GM21528 (cell line): Measurements from ENCODE around the gene HCN2.
"Not testable (repeated sequence)": the region's sequence is repeated elsewhere in the genome, so short reads cannot be mapped to it uniquely, and the experiment has no call there.

Experiments used
- ATAC-seq: cut with Tn5 transposase; IDR thresholded peaks from one replicate; pipeline ENCODE4 v1.9.1; 2021; ENCODE audit warnings: mild to moderate bottlenecking, moderate library complexity; ENCODE audit not compliant: unreplicated experiment, low FRiP score

The HCN2 gene

DNA sequence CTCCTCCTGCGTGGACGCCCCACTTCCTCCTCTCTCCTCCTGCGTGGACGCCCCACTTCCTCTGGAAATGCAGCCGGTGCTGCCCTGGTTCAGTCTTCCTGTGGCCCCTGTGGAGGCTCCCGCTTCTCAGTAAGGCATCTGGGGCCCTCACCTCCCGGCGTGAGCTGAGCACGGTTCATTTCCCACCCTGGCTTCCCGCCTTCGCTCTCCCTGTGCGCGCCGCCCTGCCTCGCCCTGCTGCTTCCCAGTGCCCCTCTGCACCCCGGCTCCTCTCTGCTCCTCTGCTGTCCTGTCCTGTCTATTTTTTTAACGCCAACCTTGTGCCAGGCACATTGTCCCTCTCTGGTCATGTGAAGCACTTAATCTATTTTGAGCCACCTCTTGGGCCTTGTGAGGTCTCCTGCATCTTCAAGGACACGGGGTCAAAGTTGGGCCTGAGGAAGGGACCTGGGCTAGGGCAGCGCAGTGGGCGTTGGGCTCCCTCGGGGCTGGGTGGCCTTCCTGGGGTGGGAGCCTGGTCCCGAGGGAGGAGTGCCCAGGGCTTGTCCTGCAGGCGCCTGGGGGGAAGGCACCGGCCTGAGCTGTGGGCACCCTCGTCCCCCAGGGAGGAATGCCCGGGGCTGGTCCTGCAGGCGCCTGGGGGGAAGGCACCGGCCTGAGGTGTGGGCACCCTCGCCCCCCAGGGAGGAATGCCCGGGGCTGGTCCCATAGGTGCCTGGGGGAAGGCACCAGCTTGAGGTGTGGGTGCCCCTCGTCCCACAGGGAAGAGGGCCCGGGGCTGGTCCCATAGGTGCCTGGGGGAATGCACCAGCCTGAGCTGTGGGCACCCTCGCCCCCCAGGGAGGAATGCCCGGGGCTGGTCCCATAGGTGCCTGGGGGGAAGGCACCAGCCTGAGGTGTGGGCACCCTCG is 13.0 kb downstream of the HCN2 start:
- no peak for ATAC-seq

DNA sequence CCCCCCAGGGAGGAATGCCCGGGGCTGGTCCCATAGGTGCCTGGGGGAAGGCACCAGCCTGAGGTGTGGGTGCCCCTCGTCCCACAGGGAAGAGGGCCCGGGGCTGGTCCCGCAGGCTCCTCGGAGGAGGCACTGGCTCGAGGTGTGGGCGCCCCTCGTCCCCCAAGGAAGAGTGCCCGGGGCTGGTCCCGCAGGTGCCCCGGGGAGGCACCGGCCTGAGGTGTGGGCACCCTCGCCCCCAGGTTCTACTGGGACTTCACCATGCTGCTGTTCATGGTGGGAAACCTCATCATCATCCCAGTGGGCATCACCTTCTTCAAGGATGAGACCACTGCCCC is 13.6 kb downstream of the HCN2 start:
- ATAC-seq, result not testable (repeated sequence)

DNA sequence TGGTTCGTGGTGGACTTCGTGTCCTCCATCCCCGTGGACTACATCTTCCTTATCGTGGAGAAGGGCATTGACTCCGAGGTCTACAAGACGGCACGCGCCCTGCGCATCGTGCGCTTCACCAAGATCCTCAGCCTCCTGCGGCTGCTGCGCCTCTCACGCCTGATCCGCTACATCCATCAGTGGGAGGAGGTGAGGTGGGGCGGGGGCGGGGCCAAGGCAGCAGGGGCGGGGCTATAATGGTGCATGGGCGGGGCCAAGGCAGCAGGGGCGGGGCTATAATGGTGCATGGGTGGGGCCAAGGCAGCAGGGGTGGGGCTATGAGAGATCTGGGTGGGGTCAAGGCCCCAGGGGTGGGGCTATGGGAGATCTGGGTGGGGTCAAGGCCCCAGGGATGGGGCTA is 14.1 kb downstream of the HCN2 start:
- not testable (repeated sequence) for ATAC-seq

DNA sequence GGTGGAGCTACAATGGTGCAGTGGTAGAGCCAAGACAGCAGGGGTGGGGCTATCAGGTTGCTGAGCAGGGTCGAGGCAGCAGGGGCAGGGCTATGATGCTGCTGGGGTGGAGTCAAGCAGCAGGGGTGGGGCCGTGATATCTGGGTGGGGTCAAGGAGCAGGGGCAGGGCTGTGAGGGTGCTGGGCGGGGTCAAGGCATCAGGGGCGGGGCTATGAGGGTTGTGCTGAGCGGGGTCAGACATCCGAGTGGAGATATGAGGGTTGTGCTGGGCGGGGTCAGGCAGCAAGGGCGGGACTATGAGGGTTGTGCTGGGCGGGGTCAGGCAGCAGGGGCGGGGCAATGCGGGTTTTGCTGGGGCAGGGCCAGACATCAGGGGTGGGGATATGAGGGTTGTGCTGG is 14.7 kb downstream of the HCN2 start:
- ATAC-seq, result no peak

DNA sequence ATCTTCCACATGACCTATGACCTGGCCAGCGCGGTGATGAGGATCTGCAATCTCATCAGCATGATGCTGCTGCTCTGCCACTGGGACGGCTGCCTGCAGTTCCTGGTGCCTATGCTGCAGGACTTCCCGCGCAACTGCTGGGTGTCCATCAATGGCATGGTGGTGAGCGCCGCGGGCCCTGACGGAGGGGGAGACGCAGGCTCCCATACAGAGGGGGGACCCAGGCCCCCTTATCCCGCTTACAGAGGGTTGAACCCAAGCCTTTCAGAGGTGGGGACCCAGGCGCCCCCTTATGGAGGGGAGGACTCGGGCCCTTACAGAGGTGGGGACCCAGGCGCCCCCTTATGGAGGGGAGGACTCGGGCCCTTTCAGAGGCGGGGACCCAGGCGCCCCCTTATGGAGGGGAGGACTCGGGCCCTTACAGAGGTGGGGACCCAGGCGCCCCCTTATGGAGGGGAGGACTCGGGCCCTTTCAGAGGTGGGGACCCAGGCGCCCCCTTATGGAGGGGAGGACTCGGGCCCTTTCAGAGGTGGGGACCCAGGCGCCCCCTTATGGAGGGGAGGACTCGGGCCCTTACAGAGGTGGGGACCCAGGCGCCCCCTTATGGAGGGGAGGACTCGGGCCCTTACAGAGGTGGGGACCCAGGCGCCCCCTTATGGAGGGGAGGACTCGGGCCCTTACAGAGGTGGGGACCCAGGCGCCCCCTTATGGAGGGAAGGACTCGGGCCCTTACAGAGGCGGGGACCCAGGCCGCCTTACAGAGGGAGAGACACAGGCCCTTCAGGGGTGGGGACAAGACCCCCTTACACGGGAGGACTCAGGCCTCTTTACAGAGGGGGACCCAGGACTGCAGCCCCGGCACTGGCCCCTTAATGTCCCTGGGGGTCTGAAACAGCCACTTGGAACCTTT is 15.6 kb downstream of the HCN2 start:
- ATAC-seq, result not testable (repeated sequence)

DNA sequence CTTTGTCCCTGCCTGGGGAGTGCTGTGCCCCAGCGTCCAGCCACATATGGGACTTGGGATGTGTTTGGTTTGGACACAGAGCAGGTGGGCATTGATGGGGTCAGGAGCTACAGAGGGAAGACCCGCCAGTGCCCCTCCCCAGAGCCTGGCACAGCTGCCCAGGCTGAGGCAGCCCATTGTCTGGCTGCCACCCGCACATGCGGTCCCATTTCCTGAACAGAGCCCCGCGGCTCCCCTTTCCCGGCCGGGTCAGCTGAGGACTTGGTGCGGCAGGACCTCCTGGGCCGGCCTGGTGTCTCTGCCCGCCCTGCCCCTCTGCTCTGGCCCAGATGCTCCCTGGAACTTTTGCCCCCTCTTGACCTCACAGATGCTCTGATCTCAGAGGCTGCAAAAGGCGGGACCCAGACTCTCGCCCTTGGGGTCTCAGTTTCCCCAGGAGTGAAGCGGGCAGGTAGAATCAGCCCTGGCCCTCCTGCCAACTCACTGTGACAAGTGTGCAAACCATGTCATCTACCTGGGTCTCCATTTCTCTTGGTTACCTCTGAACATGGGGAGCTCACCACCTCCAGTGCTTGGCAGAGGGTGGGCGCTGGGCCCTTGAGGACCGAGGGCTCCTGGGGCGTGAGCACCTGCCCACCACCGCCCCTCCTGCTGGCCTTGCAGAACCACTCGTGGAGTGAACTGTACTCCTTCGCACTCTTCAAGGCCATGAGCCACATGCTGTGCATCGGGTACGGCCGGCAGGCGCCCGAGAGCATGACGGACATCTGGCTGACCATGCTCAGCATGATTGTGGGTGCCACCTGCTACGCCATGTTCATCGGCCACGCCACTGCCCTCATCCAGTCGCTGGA is 17.8 kb downstream of the HCN2 start:
- ATAC-seq, result no peak

DNA sequence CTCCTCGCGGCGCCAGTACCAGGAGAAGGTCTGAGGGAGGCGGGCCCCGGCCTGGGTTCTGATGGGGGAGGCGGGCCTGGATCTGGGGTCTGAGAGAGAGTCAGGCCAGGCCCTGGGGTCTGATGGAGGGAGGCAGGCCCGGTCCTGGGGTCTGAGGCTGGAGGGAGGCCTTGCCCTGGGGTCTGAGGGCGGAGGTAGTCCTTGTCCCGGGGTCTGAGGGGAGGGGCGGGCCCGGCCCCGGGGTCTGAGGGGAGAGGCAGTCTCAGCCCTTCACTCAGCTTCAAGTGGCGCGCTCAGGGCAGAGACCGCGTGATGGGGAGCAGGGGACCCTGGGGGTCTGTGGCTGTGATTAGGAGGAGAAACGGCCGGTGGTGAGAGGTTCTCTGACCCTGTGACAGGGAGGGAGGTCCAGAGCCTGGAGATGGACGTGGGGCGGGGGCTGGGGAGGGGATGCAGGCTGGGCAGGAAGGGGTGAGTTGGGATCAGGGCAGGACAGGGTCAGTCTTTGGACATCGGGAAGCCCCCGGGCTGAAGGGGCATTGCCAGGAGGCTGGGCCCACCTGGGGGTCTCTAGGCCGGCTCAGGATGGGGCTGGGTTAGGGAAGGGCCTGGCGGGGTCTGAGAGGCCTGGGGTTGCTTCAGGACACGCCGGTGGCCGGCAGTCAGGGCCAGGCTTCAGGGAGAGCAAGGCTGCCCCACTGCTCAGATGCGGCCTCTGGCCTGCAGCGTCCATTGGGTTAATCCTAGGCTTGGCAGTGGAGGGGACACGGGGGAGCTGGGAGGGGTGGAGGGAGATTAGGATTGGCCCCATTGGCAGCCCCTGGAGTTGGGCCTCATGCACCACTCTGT is 18.7 kb downstream of the HCN2 start:
- no peak for ATAC-seq

DNA sequence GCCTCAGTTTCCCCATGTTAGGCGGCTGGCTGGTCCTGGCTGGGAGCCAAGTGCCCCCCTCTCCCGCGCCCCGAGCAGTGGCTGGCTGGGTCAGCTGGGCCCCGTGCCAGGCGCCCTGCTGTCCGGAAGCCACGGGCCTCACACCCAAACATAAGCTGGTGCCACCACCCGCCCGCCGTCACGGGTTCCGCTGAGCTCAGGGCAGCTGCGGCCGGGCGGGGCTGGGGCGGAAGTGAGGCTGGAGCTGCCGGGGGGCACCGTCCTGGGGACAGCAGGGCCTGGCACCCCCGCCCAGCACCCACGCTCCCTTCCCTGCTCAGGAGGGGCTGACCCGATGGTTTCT is 19.3 kb downstream of the HCN2 start:
- ATAC-seq, result no peak

DNA sequence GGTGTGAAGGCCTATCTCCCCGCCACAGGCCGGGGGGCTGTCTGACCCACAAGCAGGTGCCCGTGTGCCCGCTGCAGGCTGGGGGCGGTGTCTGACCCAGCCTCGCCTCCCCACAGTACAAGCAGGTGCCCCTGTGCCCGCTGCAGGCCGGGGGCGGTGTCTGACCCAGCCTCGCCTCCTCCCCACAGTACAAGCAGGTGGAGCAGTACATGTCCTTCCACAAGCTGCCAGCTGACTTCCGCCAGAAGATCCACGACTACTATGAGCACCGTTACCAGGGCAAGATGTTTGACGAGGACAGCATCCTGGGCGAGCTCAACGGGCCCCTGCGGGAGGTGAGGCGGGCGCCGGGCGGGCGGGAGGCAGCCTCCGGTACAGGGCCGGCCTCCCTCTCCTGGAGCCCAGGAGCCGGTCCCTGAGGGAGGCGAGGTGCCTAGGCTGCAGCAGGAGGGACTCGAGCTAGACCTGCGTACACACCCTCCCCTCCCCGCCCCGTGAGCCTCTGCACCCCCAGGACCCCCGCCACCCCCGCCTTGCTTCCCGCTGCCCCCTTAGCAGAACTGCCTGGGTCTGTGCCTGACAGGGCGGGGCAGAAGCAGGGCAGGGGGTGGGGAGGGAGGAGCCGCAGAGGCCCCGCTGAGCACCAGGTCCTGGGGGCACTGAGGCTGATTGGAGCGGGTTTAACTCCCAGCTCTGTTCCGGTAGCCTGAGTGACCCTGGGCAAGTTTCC is 20.6 kb downstream of the HCN2 start:
- no peak for ATAC-seq

DNA sequence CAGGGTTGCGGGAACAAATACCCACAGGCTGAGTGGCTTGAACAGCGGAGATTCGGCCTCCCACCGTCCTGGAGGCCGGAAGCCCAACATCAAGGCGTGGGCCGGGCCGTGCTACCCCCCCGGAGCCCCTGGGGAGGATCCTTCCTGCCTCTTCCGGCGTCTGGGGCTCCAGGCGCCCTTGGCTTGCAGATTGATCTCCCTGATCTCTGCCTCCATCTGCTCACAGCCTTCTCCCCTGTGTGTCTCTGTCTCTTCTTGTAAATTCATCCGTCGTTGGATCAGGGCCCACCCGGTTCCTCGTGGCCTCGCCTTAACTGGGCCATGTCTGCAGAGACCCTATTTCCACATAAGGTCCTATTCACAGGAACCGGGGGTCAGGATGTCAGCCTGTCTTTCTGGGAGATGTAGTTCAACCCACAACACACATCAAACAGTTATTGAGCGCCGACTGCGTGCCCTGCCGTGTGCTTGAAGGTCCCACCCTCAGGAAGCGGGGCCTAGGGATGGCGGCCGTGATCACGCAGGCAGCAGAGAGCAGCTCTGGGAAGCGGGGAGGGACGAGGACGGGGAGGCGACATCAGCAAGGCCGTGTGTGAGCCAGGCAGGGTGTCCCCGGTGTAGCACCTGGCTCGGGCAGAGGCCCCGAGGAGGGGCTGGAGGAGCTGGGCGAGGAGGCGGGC is 21.3 kb downstream of the HCN2 start:
- ATAC-seq, result no peak

DNA sequence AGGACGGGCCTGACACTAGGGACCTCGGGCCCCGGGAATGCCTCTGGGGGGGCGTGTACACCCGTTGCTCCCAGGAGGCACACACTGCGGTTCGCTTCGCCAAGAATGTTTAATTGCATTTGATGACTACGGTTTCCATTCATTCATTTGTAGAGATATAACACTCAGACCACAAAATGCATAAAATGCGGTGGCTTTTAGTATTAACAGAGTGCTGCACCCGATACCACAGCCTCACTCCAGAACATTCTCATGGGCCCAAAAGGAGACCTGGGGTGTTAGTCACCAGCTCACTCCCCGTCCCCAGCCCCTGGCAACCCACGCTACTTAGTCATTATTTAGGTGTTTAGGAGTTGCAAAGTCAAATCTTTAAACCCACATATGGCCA is 21.8 kb downstream of the HCN2 start:
- ATAC-seq, result no peak

DNA sequence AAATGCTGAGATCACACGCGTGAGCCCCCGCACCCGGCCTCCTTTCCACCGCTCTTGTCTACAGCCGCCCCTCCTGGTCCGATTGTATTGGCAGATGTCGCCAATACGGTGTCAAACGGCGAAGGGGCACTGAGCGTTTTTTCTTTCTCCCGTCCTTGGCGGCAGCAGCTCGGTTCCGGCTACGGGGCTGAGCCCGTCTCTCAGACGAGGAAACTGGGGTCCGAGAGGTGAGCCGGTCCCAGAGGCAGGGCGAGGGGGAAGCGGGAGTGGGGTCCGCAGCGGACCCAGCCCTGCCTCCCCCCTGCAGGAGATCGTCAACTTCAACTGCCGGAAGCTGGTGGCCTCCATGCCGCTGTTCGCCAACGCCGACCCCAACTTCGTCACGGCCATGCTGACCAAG is 23.3 kb downstream of the HCN2 start:
- no peak for ATAC-seq

DNA sequence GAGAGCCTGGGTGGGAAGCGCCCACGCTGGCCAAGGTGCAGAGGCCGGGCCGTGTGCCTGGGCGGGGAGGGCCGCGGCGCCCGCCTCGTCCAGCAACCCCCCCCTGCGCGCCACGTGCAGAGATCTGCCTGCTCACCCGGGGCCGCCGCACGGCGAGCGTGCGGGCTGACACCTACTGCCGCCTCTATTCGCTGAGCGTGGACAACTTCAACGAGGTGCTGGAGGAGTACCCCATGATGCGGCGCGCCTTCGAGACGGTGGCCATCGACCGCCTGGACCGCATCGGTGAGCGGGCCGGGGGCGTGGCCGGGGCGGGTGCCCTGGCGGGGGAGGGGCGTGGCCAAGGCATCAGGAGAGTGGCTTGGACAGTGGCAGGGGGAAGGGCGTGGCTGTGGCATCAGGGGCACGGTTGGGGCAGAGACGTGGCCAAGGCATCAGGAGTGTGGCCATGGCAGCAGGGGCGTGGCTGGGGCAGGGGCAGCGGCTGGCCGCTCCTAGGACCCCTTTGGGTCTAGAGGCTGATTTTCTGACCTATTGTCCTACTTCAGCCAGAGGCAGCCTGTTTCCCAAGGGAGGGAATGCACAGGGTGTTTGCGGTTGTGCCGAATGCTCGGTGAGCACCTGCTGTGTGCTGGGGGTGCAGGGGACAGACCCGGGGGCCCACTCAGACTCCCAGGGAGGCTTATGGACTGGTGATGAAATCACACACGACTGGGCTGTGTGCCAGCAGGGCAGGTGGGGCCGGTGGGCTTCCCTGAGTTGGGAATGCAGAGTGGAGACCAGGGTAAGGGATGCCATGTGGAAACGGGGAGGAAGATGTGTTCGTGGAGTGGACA is 24.3 kb downstream of the HCN2 start:
- ATAC-seq, result no peak

DNA sequence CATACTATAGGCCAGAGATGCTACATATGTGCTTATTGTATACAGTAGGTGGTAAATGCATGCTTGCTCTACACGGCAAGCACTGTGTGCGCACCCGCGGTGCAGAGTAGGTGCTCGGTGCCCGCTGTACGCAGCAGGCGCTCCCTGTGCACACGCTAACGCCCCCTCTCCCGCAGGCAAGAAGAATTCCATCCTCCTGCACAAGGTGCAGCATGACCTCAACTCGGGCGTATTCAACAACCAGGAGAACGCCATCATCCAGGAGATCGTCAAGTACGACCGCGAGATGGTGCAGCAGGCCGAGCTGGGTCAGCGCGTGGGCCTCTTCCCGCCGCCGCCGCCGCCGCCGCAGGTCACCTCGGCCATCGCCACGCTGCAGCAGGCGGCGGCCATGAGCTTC is 25.9 kb downstream of the HCN2 start:
- ATAC-seq, result no peak

DNA sequence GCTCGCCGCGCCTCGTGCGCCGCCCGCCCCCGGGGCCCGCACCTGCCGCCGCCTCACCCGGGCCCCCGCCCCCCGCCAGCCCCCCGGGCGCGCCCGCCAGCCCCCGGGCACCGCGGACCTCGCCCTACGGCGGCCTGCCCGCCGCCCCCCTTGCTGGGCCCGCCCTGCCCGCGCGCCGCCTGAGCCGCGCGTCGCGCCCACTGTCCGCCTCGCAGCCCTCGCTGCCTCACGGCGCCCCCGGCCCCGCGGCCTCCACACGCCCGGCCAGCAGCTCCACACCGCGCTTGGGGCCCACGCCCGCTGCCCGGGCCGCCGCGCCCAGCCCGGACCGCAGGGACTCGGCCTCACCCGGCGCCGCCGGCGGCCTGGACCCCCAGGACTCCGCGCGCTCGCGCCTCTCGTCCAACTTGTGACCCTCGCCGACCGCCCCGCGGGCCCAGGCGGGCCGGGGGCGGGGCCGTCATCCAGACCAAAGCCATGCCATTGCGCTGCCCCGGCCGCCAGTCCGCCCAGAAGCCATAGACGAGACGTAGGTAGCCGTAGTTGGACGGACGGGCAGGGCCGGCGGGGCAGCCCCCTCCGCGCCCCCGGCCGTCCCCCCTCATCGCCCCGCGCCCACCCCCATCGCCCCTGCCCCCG is 26.5 kb downstream of the HCN2 start:
- no peak for ATAC-seq

DNA sequence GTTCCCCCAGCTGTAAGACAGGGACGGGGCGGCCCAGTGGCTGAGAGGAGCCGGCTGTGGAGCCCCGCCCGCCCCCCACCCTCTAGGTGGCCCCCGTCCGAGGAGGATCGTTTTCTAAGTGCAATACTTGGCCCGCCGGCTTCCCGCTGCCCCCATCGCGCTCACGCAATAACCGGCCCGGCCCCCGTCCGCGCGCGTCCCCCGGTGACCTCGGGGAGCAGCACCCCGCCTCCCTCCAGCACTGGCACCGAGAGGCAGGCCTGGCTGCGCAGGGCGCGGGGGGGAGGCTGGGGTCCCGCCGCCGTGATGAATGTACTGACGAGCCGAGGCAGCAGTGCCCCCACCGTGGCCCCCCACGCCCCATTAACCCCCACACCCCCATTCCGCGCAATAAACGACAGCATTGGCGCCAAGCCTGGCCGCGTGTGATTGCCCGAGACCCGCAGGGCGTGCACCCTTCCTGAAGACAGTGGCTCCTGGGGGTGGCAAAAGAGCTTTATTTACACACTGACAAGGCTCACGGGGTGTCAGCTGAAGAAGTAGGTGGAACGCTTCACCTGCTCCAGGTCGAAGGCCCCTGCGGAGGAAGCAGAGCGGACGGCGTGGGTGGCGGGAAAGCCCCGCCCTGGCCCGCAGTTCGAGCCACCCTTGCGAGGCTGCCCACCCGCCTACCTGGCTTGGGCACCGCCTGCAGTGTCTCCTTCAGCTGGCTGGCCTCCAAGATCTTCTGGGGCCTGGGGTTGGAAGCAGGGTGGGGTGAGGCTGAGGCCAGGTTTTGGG is 27.3 kb downstream of the HCN2 start:
- ATAC-seq, result no peak
